GM18868 (cell line): Measurements from ENCODE around the gene ERGIC1.

Experiments
- ATAC-seq: cut with Tn5 transposase; IDR thresholded peaks from one replicate; pipeline ENCODE4 v1.9.1; 2021; ENCODE audit warnings: mild to moderate bottlenecking, moderate library complexity; ENCODE audit not compliant: unreplicated experiment

ERGIC1 gene

DNA sequence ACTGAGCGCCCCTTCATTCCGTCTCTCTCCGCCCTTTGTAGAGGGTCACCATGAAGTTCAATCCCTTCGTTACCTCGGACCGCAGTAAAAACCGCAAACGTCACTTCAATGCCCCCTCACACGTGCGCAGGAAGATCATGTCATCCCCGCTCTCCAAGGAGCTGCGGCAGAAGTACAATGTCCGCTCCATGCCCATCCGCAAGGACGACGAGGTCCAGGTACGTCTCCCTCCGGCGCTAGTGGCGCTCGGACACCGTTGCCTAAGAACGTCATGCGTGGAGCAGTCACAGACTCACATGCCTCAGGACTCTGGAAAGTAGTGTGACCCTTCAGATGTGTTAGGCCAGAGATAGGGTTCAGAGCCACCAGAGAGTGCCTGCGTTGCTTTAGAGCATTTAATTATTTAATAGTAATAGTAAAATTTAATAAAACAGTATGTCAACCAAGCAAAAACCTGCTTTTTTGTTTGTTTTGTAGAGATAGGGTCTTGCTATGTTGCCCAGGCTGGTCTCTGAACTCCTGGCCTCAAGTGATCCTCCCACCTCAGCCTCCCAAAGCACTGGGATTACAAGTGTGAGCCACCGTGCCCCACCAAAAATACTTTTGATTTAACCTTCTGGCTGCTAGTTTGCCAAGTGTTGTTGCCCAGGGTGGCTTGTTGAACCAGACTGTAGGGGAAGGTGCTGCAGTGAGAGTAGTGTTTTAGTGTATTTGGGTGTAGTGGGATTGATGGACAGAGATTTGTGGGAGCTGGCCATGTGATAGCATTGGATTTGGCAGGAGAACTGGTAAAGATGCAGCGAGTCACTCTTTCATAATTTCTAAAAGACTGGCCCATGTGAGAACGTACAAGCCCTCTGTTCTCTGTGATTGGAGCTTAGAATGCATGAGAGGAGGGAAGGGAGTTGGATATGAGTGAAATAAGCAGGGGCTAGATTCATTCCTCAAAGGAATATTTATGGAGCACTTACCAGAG lies 126.1 kb downstream of the ERGIC1 start:
- no peak for ATAC-seq

- no peak for ATAC-seq
Measured at GRCh38 chr5:172969921-172970320, 135.9 kb downstream of the ERGIC1 start.

GRCh38 chr5:172971482-172971881 lies 137.4 kb downstream of the ERGIC1 start:
- ATAC-seq: no peak

- ATAC-seq: no peak
Measured at GRCh38 chr5:172972552-172972951, 138.5 kb downstream of the ERGIC1 start.

DNA sequence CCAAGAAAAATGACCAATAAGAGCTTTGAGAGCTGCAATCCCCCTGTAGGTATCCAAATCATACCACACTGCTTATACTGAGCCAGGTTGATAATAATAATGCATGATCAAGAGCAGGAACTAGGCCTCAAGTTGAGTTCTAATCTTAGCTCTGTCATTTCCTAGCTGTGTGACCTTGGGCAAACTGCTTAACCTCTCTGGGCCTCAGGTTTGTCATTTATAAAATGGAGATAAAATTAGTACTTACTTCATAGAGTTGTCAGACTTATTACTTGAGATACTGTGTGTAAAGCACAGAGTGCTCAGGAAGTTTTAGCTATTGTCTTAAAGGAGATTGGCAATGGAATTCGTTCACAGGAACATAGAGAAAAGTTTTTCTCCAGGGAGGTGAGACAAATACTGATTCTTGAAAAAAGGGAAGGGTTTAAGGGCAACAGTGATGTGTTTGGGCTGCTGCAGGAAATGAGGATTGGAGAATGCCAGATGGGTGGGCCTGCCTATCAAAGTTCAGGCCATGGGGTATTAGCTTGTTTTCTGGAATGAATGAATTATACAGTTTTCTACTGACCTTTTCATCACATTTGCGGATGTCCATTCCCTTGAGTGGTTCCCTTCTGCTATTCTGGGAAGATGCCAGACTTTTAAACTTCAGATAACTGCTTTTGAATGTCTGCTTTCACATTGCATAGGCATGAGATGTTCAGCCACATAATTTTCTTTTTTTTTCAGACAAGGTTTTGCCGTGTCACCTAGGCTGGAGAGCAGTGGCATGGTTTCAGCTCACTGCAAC lies 139.3 kb downstream of the ERGIC1 start:
- ATAC-seq: no peak

- ATAC-seq: no peak
Measured at GRCh38 chr5:172973931-172974330, 139.9 kb downstream of the ERGIC1 start.

DNA sequence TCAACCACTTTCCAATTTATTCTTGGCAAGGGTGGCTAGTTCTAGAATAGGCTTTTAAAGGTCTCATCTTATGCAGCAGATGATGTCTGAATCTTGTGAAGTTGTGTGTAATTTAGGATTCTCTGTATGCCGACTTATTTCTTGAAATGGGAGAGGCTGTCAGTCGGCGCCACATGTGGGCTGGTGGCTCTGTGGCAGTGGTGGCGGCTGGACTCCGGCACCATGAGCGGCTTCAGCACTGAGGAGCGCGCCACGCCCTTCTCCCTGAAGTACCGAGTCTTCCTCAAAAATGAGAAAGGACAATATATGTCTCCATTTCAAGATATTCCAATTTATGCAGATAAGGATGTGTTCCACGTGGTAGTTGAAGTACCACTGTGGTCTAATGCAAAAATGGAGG lies 141.2 kb downstream of the ERGIC1 start:
- ATAC-seq: no peak

GRCh38 chr5:172979778-172980177 lies 145.7 kb downstream of the ERGIC1 start:
- no peak for ATAC-seq

DNA sequence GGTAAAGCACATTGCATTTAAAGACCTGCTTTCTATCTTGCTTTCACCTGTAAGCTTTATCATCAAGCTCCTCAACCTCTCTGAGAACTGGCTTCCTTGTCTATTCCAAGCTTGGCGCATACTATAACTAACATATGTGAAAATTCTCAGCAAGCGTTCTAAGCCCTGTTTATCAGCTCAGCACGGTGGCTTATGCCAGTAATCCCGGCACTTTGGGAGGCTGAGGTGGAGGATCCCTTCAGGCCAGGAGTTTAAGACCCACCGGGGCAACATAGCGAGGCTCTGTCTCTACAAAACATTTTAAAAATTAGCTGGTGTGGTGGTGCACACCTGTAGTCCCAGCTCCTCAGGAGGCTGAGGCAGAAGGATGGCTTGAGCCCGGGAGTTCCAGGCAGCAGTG lies 147.9 kb downstream of the ERGIC1 start:
- no peak for ATAC-seq

GRCh38 chr5:172983542-172984243 lies 149.6 kb downstream of the ERGIC1 start, which contains the start of gene ATP6V0E1:
ATP6V0E1 (plus strand) TSS chr5:172983771; CDS start chr5:172983861, 90 bp downstream.
- peak; percentile 87 for ATAC-seq

DNA sequence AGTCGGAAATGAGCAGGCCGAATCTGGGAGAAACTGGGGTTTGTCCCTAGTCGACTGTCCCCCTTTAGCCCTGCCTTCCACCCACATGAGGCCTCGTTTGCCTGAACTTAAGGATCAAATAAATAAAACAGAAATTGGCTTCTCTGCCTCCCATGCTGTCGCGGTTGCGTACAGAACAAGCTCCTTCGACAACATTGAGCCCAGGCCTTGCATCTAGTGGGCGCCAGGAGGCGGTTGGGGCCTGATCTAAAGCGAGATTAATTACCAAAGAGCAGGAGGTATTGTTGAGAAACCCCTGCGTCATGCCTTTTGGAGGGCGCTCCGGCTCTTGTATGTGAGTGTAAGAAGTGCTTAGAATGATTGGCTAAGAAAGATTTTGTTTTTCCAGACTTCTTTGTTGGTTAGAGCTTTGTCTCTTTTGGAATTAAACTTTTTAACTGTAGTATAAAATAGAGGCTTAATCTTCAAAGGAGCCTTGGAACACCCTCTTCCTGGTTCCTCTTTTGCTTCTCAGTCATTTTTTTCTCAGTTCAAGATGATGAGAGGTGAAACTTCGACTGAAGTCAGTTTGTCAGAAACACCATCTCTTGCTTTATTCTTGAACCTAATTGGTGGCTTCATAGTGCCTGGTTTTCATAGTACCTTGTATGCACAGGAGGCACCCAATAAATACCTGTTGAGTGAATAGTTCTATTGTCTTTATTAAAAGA lies 150.3 kb downstream of the ERGIC1 start:
- peak; percentile 71 for ATAC-seq

DNA sequence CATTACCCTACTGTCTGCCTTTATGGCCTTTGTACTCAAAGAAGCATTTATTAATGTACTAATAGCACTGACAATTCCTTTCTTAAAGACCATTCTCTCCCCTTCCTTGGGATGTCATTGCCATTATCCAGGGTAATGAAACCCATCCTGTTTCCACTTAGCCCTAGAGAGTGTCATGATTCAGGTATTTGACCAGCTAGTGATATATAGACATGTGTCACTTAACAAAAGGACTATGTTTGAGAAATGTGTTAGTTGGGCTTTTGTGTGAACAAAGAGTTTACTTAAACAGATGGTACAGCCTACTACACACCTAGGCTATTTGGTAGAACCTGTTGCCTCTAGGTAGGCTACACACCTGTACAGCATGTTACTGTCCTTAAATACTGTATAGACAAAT lies 151.5 kb downstream of the ERGIC1 start:
- ATAC-seq: no peak

DNA sequence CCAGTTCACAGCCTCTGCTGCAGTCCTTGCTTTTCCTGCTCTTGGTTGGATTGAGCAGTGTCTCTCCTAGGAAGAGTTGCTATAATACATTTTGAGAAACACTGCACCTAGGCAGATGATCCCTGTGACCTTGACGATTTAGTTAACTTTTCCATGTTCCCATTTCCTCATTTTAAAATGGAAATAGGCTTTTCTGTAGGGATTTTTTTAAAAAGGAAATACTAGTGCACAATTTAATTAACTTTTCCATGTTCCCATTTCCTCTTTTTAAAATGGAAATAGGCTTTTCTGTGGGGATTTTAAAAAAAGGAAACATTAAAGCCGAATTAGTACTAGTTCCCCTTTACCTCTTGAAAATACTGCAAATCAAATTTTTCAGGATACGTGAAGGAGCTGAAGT lies 154.2 kb downstream of the ERGIC1 start:
- no peak for ATAC-seq

DNA sequence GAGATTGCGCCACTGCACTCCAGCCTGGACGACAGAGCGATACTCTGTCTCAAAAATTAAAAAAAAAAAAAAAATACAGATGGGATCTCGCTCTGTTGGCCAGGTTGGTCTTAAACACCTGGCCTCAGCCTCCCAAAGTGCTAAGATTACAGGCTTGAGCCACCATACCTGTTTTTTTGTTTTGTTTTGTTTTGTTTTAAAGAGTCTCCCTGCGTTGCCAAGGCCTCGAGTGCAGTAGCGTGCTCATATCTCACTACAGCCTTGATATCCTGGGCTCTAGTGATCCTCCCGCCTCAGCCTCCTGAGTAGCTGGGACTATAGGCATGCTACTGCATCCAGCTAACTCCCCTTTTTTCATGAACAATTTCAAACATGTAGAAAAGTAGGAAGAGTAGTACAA lies 156.7 kb downstream of the ERGIC1 start:
- no peak for ATAC-seq

DNA sequence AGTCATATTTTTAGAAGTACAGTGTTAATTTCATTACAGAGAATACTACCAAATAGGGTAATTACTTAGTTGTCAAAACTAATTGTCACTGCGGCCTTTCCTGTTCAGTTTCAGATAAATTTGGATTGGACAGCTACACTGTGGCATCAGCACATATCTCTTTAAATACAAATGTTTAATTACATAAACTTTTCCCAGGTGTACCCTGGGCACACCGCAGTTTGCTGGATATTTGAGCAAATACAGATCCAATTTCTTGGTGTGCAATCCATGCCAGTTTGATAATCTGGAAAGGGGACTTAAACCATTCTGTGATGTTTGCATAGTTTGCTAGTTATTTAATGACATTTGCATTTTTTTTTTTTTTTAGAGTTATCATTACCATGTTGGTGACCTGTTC lies 160.4 kb downstream of the ERGIC1 start:
- ATAC-seq: no peak

DNA sequence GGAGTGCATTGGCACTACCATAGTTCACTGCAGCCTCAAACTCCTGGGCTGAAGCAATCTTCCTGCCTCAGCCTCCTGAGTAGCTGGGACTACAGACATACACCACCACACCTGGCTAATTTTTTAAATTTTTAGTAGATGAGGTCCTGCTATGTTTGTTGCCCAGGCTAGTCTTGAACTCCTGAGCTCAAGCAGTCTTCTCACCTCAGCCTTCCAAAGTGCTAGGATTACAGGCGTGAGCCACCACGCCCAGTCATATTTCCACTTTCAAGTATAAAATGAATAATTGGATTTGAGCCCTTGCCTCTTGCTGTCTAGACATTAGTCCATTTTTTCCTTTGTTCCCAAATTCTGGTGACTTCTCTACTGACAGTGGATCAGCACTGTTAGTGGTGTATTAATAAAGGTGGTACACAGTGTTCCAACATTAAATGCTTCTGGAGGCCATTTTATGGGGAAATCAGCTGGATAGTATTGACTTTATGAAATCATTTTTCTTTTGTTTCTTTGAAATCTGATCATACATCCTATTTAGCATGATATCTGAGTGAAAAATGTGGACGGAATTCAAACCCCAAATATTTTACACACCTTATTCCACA lies 165.4 kb downstream of the ERGIC1 start:
- no peak for ATAC-seq

GRCh38 chr5:172999974-173000373 lies 165.9 kb downstream of the ERGIC1 start:
- no peak for ATAC-seq

- ATAC-seq: peak; percentile 82
Measured at GRCh38 chr5:173001229-173001841, 167.3 kb downstream of the ERGIC1 start.
